ENCODE measurements around the gene ENOX1. TPM values are rescaled to one million over a fixed set of nuclear protein-coding genes. Genes with fewer than 3 reads are reported as not detected.

The ENOX1 gene
- total and polyA plus RNA-seq, 9 of the 15 experiments (the other 6 are each of a cell fraction or from before 2014, with no cell fraction given) = not detected

DNA sequence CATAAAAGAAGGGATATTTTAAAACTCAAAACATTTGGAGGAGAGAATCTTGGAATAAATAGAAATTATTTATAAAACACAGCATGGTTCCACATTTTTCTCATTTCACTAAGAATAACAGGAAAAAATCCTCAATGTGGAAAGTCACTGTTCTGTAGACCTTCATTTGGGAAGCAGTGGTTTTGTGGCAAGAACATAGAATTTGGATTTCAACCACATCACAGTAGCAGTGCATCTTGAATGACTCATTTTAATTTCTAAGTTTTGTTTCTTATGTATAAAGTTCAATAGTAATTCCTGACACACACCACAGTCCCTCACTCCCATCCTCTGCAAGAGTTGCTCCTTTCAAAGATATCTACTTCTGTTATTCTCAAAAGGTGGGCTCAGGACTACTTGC is 264.0 kb downstream of the ENOX1 start (continued):
- TF ChIP-seq MEIS2 (IDR thresholded peaks at IDR 0.05; ENCODE audit: partially characterized antibody) (no peak), PHF21A (IDR thresholded peaks at IDR 0.05; ENCODE audit: borderline replicate concordance, low read depth) (no peak), ZNF232 (CRISPR knock-in tag; IDR thresholded peaks at IDR 0.05) (no peak)
- TF ChIP-seq, protein P1, sequence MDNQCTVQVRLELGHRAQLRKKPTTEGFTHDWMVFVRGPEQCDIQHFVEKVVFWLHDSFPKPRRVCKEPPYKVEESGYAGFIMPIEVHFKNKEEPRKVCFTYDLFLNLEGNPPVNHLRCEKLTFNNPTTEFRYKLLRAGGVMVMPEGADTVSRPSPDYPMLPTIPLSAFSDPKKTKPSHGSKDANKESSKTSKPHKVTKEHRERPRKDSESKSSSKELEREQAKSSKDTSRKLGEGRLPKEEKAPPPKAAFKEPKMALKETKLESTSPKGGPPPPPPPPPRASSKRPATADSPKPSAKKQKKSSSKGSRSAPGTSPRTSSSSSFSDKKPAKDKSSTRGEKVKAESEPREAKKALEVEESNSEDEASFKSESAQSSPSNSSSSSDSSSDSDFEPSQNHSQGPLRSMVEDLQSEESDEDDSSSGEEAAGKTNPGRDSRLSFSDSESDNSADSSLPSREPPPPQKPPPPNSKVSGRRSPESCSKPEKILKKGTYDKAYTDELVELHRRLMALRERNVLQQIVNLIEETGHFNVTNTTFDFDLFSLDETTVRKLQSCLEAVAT (IDR thresholded peaks at IDR 0.05) = no peak
- TF ChIP-seq, protein P2, sequence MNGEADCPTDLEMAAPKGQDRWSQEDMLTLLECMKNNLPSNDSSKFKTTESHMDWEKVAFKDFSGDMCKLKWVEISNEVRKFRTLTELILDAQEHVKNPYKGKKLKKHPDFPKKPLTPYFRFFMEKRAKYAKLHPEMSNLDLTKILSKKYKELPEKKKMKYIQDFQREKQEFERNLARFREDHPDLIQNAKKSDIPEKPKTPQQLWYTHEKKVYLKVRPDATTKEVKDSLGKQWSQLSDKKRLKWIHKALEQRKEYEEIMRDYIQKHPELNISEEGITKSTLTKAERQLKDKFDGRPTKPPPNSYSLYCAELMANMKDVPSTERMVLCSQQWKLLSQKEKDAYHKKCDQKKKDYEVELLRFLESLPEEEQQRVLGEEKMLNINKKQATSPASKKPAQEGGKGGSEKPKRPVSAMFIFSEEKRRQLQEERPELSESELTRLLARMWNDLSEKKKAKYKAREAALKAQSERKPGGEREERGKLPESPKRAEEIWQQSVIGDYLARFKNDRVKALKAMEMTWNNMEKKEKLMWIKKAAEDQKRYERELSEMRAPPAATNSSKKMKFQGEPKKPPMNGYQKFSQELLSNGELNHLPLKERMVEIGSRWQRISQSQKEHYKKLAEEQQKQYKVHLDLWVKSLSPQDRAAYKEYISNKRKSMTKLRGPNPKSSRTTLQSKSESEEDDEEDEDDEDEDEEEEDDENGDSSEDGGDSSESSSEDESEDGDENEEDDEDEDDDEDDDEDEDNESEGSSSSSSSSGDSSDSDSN (IDR thresholded peaks at IDR 0.05; ENCODE audit: borderline replicate concordance in 1 of 2, low read depth in 2 of 2, low read length in 2 of 2) = no peak

DNA sequence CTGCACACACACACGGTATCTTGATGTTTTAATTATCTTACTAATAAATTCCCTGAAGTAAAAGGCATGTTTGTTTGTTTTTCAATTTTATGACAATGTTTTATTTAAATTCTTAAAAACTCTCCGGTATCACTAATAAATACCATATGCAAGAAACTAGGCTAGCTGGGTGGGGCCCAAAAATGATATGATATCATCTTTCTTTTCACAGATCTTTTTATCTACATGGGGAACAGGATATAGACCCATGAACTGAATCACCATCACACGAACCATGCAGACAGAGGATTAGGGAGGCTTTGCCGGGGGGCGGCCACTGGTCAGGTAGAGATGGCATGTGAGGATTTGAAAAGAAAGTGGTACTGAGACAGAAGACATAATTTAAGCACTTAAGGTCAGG is 266.4 kb downstream of the ENOX1 start:
- ChIA-PET CTCF (ENCODE audit: low intra/inter-chr PET ratio) (no interaction called here), POLR2A (no interaction called here)
- no peak for ATAC-seq
- no peak overlapping the region for H2AFZ ChIP-seq (ENCODE audit: low read depth, low read length)
- H3K4me3 ChIP-seq = no peak overlapping the region
- H3K27me3 ChIP-seq (ENCODE audit: control insufficient read depth in 2 of 2, insufficient read depth in 2 of 2, low read length in 2 of 2) = no peaks in the 10 kb centered on the region
- 7% methylated on average over 3 of the region's 5 CpGs for WGBS (ENCODE audit: insufficient coverage, low coverage, missing lambda C conversion rate)
- in situ Hi-C loops (cut with MboI) (no loop called here), intact Hi-C loops (cut with micrococcal nuclease) (no loop called here)
- no peaks in the 10 kb centered on the region for H3K4me1 ChIP-seq (replicated peaks in 1 of 2; ENCODE audit: control insufficient read depth in 2 of 2, insufficient read depth in 2 of 2, low read length in 2 of 2)
- H3K4me2 ChIP-seq (ENCODE audit: insufficient read depth, low read length) = no peak overlapping the region
- BruUV-seq (replicated peaks) = no TSS peak
- no peak for FAIRE-seq
- H3K36me3 ChIP-seq (ENCODE audit: control insufficient read depth, insufficient read depth, low read length) = no peaks in the 10 kb centered on the region
- no peaks in the 10 kb centered on the region for H3K79me2 ChIP-seq (ENCODE audit: control insufficient read depth, insufficient read depth, low read length)
- no peak overlapping the region for H3K9ac ChIP-seq (ENCODE audit: insufficient read depth in 1 of 2, low read depth in 2 of 2, low read length in 2 of 2)
- no peaks in the 10 kb centered on the region for H4K20me1 ChIP-seq (replicated peaks; ENCODE audit: control insufficient read depth, insufficient read depth, low read length)
- H3K27ac ChIP-seq (ENCODE audit: extremely low read depth, low read depth, low read length) = no peak overlapping the region
- H3K9me1 ChIP-seq (ENCODE audit: control insufficient read depth, insufficient read depth, low read length) = no peaks in the 10 kb centered on the region
- H3K9me3 ChIP-seq (replicated peaks; ENCODE audit: control insufficient read depth, insufficient read depth, low read depth, low read length) = no peaks in the 10 kb centered on the region
- DNase-seq (ENCODE audit: extremely low read depth in 1 of 4, low spot score in 3 of 4) = no peak
- TF ChIP-seq GABPB1 (CRISPR knock-in tag; IDR thresholded peaks at IDR 0.05) = no peak
- no peak for TF ChIP-seq MECOM (CRISPR knock-in tag; IDR thresholded peaks at IDR 0.05)
- no peak for TF ChIP-seq RFX1 (IDR thresholded peaks at IDR 0.05)
- TF ChIP-seq, protein P3, sequence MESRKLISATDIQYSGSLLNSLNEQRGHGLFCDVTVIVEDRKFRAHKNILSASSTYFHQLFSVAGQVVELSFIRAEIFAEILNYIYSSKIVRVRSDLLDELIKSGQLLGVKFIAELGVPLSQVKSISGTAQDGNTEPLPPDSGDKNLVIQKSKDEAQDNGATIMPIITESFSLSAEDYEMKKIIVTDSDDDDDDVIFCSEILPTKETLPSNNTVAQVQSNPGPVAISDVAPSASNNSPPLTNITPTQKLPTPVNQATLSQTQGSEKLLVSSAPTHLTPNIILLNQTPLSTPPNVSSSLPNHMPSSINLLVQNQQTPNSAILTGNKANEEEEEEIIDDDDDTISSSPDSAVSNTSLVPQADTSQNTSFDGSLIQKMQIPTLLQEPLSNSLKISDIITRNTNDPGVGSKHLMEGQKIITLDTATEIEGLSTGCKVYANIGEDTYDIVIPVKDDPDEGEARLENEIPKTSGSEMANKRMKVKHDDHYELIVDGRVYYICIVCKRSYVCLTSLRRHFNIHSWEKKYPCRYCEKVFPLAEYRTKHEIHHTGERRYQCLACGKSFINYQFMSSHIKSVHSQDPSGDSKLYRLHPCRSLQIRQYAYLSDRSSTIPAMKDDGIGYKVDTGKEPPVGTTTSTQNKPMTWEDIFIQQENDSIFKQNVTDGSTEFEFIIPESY (CRISPR knock-in tag; IDR thresholded peaks at IDR 0.05) = no peak
- no peak for TF ChIP-seq NFE2 (IDR thresholded peaks at IDR 0.05; ENCODE audit: low read depth)
- TF ChIP-seq, protein P4, sequence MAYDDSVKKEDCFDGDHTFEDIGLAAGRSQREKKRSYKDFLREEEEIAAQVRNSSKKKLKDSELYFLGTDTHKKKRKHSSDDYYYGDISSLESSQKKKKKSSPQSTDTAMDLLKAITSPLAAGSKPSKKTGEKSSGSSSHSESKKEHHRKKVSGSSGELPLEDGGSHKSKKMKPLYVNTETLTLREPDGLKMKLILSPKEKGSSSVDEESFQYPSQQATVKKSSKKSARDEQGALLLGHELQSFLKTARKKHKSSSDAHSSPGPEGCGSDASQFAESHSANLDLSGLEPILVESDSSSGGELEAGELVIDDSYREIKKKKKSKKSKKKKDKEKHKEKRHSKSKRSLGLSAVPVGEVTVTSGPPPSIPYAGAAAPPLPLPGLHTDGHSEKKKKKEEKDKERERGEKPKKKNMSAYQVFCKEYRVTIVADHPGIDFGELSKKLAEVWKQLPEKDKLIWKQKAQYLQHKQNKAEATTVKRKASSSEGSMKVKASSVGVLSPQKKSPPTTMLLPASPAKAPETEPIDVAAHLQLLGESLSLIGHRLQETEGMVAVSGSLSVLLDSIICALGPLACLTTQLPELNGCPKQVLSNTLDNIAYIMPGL (CRISPR knock-in tag; IDR thresholded peaks at IDR 0.05) = no peak
- TF ChIP-seq ZSCAN29 (IDR thresholded peaks at IDR 0.05) = no peak
- TF ChIP-seq, protein P5, sequence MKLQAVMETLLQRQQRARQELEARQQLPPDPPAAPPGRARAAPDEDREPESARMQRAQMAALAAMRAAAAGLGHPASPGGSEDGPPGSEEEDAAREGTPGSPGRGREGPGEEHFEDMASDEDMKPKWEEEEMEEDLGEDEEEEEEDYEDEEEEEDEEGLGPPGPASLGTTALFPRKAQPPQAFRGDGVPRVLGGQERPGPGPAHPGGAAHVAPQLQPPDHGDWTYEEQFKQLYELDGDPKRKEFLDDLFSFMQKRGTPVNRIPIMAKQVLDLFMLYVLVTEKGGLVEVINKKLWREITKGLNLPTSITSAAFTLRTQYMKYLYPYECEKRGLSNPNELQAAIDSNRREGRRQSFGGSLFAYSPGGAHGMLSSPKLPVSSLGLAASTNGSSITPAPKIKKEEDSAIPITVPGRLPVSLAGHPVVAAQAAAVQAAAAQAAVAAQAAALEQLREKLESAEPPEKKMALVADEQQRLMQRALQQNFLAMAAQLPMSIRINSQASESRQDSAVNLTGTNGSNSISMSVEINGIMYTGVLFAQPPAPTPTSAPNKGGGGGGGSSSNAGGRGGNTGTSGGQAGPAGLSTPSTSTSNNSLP (IDR thresholded peaks at IDR 0.05; ENCODE audit: borderline replicate concordance, low read depth, low read length) = no peak
